Measurements from ENCODE around the gene UBE2D4.

DNA sequence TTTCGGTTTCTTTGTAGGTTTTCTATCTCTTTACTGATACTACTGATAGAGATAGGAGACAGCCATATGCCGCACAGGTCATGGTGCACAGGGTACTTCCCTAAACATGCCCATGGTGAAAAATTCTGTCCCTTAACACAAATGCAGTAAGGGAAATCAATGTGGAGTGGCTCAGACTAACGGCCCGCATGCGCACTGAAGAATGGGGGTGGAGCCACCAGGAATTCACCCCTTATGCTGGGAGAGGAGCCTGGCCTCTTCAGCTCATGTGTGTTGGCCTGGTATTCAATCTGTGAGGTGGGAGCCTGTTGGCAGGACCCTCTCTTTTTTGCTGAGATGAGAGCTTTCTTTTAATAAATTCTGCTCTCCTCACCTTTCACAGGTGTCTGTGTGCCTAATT, 11.4 kb upstream of the UBE2D4 start:
- no peak for TF ChIP-seq CTCF (IDR thresholded peaks at IDR 0.05; ENCODE audit: insufficient read depth, low read depth, low read length)
- TF ChIP-seq EZH2 (IDR thresholded peaks at IDR 0.05; ENCODE audit: insufficient read depth, low read length), result no peak
